ENCODE data around the gene VSX2. TPM values are rescaled to one million over a fixed set of nuclear protein-coding genes. Genes with fewer than 3 reads are reported as not detected.

VSX2 gene
- total and polyA plus RNA-seq, 2 of the 13 experiments (the other 11 are each of a cell fraction or from before 2014, with no cell fraction given): 0.05 TPM; not detected in 1

GRCh38 chr14:74302634-74303569 is 63.7 kb downstream of the VSX2 start, which contains the start of gene ABCD4 (continued):
- TF ChIP-seq ZNF597 (CRISPR knock-in tag; IDR thresholded peaks at IDR 0.05) (no peak), KDM5A (IDR thresholded peaks at IDR 0.05; ENCODE audit: borderline replicate concordance, low read length) (no peak), IKZF4 (CRISPR knock-in tag; IDR thresholded peaks at IDR 0.05; ENCODE audit: borderline replicate concordance, low read depth, not compliant biosample characterization) (no peak), AKNA (CRISPR knock-in tag; IDR thresholded peaks at IDR 0.05; ENCODE audit: borderline replicate concordance) (no peak), LCORL (IDR thresholded peaks at IDR 0.05) (no peak), LCORL (CRISPR knock-in tag; IDR thresholded peaks at IDR 0.05) (0 out of 2 replicates have a peak, but pooled peaks have one; percentile 71), ARNT (IDR thresholded peaks at IDR 0.05) (no peak), JARID2 (CRISPR knock-in tag; IDR thresholded peaks at IDR 0.05; ENCODE audit: insufficient replicate concordance) (peak; percentile 19), SP140L (CRISPR knock-in tag; IDR thresholded peaks at IDR 0.05; ENCODE audit: borderline replicate concordance) (no peak), ZNF660 (CRISPR knock-in tag; IDR thresholded peaks at IDR 0.05; ENCODE audit: borderline replicate concordance, low read depth) (no peak), ZNF264 (CRISPR knock-in tag; IDR thresholded peaks at IDR 0.05) (peak; percentile 74; the same call in 1 of the 2 replicates), SRY (CRISPR knock-in tag; IDR thresholded peaks at IDR 0.05) (peak; percentile 77; the same call in 1 of the 2 replicates), RARA (CRISPR knock-in tag; IDR thresholded peaks at IDR 0.05) (peak; percentile 38; the same call in 1 of the 2 replicates), KDM3A (CRISPR knock-in tag; IDR thresholded peaks at IDR 0.05; ENCODE audit: low read depth) (no peak), ZNF468 (CRISPR knock-in tag; IDR thresholded peaks at IDR 0.05) (no peak), KLF11 (CRISPR knock-in tag; IDR thresholded peaks at IDR 0.05) (peak; percentile 77; the same call in 1 of the 2 replicates), EEA1 (CRISPR knock-in tag; IDR thresholded peaks at IDR 0.05; ENCODE audit: borderline replicate concordance) (peak; percentile 50; the same call in 1 of the 2 replicates), ZNF737 (CRISPR knock-in tag; IDR thresholded peaks at IDR 0.05; ENCODE audit: borderline replicate concordance) (no peak), FOXM1 (CRISPR knock-in tag; IDR thresholded peaks at IDR 0.05) (no peak)
- TF ChIP-seq, protein P1, sequence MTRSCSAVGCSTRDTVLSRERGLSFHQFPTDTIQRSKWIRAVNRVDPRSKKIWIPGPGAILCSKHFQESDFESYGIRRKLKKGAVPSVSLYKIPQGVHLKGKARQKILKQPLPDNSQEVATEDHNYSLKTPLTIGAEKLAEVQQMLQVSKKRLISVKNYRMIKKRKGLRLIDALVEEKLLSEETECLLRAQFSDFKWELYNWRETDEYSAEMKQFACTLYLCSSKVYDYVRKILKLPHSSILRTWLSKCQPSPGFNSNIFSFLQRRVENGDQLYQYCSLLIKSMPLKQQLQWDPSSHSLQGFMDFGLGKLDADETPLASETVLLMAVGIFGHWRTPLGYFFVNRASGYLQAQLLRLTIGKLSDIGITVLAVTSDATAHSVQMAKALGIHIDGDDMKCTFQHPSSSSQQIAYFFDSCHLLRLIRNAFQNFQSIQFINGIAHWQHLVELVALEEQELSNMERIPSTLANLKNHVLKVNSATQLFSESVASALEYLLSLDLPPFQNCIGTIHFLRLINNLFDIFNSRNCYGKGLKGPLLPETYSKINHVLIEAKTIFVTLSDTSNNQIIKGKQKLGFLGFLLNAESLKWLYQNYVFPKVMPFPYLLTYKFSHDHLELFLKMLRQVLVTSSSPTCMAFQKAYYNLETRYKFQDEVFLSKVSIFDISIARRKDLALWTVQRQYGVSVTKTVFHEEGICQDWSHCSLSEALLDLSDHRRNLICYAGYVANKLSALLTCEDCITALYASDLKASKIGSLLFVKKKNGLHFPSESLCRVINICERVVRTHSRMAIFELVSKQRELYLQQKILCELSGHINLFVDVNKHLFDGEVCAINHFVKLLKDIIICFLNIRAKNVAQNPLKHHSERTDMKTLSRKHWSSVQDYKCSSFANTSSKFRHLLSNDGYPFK (CRISPR knock-in tag; IDR thresholded peaks at IDR 0.05; ENCODE audit: borderline replicate concordance): peak; percentile 82; the same call in 1 of the 2 replicates

Measured in HepG2 (cell line).